ENCODE measurements around the gene ADAM8.
A peak's percentile ranks its signal among the peaks of the same experiment; 100 is the strongest.
"Not testable (repeated sequence)": the region's sequence is repeated elsewhere in the genome, so short reads cannot be mapped to it uniquely, and the experiment has no call there.

The ADAM8 gene

GRCh38 chr10:133266056-133266795, 10.4 kb downstream of the ADAM8 start:
- no peak for DNase-seq

- DNase-seq: not testable (repeated sequence)
Measured at GRCh38 chr10:133265052-133265451, 11.6 kb downstream of the ADAM8 start.

- no peak for DNase-seq
Measured at GRCh38 chr10:133264461-133264860, 12.2 kb downstream of the ADAM8 start.

- DNase-seq: no peak
Measured at GRCh38 chr10:133263674-133264073, 13.0 kb downstream of the ADAM8 start.

DNA sequence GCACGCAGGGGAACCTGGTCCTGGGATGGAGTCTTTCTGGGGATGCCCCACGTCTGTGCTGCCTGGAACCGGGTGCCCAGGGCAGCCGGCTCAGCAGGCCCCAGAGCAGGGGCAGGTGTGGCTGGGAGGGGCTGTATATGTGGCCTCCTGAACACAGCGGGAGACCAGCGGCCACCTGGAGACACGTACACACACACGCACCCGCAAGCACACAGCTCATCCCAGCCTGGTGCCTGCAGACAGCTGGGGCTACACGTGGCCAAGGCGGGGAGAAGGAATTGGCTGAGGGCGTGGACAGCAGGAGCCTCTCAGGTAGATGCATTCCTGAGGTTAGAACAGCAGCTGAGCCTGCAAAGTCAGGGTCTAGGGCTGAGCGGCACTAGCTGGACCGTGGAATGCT, 14.0 kb downstream of the ADAM8 start:
- DNase-seq: no peak

GRCh38 chr10:133261726-133262325, 14.8 kb downstream of the ADAM8 start:
- peak; percentile 81 for DNase-seq

DNA sequence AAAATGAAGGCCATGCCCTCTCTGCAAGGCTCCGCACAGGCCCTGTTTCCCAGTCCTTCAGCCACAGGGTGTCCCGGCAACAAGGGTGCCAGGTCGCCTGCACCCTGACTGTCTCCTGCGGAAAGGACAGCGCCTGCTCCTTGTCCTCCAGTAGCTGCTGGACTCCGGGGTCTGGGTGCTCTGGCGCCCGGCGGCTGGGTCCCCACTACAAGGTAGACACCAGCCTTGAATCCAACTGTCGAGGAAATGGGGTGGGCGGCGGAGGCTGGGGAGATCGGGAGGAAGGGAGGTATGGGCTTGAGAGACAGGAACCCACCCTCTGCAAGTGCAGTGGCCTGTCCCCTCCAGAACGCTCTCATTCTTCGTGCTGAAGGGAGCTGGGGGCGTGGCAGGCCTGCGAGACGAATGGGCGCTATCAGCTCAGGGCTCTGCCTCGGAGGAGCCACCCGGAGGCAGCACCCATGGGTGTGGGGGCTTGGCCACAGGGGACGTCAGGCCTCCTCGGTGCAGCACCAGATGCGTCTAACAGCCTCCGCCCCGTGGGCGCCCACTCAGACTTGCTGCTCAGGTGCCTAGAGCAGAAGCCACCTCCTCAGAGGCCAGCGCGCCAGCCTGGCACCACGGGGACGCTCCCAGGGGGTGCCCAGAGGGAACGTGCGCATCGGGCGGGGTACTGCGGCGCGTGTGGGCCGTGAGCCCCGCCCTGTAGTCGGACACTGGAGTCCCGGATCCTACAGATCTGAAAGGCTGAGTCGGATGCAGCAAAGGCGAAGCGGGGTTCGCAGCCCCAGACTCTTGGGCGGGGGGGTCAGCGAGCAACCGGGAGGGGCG, 15.6 kb downstream of the ADAM8 start:
- DNase-seq: peak; percentile 81

- no peak for DNase-seq
Measured at GRCh38 chr10:133259602-133259989, 17.1 kb downstream of the ADAM8 start.

DNA sequence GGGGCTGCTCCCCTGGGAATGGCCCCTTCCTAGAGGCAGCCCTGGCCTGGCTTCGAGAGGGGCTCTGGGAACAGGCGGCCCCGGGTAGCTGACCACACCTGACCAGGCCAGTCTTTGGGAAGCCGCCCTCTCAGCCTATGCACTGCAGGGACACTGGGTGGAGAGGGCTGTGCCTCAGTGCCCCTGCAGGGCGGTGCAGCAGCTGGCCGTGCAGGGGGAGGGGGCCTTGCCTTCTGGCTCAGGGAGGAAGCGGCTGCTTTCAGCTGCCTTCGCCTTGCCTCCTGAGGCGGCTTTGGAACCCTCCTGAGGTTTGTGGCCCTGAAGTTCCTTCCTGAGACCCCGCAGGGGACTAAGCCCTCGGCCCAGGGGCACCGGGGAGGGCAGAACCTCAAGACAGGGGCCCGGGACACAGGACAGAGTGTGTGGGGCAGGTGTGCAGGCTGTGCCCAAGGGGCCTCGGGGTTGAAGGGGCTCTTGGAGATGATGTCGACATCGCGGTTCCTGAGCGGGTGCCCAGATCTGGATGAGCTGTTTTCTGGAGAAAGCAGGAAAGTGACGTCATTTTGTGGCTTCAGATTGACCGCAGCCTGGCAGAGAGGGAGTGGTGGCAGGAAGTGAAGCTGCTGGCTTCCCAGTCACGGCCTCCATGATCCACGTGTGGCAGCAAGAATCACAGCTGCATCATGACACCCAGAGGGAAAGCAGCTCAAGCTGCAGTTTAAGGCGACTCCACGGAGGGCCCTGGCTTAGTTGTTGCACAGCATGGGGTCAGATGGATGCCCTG, 17.7 kb downstream of the ADAM8 start:
- no peak for DNase-seq

GRCh38 chr10:133258066-133258817, 18.4 kb downstream of the ADAM8 start:
- DNase-seq: peak; percentile 72

DNA sequence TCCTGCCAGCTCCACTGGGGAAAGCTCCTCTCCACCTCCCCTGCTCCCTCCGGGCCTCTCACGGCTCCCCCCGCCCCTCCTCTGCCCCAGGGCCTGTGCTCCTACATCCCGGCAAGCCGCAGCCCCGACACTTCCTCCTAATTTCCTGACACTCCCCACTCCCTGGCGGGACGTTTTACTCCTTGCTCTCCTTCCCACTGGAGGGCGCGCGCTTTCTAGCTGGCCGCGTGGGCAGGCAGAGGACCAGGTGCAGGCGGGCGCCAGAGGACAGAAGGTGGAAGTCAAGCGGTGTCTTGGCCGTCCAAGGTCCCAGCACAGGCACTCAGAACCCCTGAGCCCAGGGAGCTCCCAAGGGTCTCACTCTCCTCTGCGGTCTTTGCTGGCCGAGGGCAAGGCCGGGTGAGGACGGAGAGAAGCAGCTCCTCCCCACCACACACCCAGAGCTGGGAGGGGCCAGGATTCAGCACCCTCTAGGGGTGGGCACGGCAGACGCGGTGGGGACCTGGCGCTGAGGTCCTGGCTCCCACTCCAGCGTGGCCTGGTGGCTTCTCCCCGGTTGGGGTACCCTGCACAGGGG, 19.1 kb downstream of the ADAM8 start:
- DNase-seq: peak; percentile 64

- no peak for DNase-seq
Measured at GRCh38 chr10:133255323-133255722, 21.3 kb downstream of the ADAM8 start.

DNA sequence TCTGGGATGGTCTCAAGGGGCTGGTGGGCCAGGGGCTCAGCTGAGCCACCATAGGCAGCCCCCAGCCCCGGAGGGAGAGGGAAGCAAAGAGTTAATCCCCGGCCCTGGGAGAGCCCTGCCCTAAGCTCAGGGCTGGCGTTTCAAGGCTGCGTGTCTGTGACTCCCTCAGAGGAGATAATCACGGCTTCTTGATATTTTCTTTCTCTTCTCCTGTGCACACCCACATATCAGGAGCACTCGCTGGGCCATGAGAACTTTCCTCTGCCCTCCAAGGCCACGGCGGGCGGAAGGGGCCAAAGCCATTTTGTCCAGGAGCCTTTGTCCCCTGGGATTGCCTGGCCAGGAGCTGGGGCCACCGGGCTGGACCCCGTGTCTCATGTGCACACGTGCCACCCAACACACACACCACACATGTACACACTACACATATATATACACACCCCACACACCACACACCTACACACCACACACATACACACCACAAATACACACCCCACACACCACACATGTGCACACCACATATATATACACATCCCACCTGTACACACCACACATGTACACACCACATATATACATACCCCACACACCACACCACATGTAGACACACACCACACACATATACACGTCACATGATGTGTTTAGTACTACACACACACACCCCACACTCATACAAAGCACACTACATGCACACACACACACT, 22.1 kb downstream of the ADAM8 start:
- DNase-seq: no peak

DNA sequence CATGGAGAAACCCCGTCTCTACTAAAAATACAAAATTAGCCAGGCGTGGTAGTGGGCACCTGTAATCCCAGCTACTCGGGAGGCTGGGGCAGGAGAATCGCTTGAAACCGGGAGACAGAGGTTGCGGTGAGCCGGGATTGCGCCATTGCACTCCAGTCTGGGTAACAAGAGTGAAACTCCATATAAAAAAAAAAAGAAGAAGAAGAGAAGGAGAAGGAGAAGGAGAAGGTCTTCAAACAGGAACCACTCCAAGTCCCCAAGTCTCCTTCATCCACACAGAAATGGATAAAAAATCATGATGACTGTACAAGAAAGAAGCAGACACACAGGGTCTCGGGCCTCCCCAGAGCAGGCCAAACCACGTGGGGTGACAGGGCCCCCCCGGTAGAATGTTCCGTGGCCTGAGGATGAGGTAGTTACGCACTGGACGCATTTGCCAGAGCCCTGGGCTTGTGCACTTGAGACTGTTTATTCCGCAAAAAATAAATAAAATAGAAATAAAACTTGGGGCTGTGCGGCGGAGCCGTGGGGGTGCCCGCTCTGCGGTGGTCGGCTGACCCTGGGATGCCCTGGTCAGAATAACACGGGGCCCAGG, 23.2 kb downstream of the ADAM8 start:
- no peak for DNase-seq

DNA sequence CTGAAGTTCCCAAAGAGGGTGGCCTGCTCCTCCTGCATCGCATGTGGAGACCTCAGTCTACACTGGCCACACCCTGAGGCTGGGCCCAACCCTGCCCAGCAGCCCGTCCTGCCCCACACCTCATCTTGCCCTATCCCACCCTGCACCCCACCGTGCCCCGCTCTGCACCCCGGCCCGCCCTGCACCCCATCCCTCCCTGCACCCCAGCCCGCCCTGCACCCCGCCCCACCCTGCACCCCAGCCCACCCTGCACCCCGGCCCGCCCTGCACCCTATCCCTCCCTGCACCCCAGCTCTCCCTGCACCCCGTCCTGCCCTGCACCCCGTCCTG, 24.5 kb downstream of the ADAM8 start:
- DNase-seq: no peak

- no peak for DNase-seq
Measured at GRCh38 chr10:133251388-133252222, 25.1 kb downstream of the ADAM8 start.

DNA sequence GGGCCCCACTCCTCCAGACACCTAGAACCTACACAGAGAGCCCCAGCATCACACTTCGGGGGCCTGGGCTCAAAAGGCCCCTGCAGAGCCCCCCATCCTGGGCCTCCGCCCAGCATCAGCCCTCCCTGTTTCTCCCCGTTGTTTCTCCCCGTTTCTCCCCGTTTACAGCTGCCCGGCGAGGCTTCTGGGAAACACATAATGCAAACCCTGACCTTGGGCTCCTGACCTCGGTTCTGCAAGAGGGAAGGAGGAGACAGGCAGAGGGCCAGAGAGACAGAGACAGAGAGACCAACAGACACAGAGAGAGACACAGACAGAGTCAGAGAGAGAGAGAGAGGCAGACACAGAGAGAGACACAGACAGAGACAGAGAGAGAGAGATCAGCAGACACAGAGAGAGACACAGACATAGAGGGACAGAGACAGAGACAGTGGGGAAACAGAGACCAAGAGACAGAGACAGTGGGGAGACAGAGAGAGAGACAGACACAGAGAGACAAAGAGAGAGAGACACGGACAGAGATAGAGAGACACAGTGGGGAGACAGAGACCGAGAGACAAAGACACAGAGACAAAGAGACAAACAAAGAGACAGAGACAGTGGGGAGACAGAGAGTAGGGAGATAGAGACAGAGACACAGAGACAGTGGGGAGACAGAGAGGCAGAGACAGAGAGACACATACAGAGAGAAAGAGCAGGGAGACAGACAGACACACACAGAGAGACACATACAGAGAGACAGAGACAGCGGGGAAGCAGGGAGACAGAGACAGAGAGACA, 26.5 kb downstream of the ADAM8 start:
- DNase-seq: no peak

DNA sequence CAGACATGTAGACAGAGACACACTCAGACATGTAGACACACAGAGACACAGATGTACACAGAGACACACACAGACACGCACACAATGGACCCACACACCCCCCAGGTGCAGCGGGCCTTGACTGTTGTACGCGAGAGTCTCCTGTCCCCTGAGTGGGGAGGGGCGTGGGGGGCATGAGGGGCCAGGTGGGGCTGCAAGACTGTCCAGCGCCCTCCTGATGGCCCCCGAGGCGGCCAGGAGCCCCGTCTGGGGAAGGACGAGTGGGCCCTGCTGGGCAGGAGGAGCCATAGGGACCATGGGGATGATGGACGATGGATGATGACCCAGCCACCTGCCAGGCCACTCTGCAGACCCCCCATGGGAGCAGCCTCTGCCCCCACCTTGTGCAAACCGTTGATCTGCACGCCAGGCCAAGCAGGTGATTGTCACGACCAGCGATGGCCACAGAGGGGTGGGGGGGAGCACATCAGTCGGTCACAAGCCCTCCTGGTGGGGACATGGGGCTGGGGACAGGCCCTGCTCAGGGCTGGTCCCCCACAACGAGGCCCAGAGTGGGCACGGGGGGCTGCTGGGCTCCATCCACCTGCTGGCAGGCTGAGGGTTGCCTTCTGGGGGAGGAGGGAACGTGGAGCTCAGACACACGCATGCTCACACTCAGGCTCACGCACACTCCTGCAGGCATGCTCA, 27.4 kb downstream of the ADAM8 start:
- DNase-seq: no peak

GRCh38 chr10:133248334-133248715, 28.3 kb downstream of the ADAM8 start:
- no peak for DNase-seq
